ENCODE data around the gene SERPING1. TPM values are rescaled to one million over a fixed set of nuclear protein-coding genes. Genes with fewer than 3 reads are reported as not detected.

The SERPING1 gene
- polyA plus RNA-seq, 1 donor from 2014 or later: 0.22 TPM

DNA sequence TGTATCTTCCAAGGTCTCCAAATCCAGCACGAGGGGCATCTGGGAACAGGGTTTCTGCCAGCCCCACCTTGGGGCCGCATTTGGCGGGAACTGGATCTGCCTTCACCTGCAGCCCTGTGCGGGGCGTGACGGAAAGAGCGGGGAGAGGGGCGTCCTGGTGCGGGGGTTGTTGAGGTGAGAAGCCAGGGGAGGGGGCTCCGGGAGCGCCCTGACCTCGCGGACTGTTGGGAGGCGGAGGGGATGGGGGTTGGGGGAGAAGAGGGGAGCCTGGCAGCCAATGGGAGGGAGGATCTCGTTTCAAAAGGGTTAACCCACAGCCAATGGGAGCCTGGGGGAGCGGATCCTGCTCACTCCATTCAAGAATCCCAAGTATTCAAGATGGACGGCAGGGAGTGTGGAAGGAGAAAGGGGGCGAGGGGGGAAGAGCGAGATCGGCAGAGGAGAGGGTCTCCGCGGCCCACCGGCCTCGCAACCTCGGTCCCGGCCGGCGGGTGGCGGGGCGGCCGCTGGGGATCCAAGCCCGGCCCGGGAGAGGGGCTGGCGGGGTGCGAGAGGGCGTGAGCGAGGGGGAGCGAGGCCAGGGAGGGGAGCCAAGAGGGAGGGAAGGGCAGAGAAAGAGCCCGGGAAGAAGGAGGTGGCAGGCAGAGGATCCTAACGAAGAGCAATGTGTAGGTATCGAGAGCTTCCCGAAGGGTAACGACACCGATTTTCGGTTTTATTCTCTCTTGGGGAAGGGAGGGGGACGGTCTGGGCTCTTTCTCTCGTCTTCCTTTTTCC is 40.7 kb downstream of the SERPING1 start:
- peak; percentile 25 for TF ChIP-seq EP300 (conservative IDR thresholded peaks at IDR 0.05; ENCODE audit: poor library complexity, severe bottlenecking)
- no peak for TF ChIP-seq RAD21 (conservative IDR thresholded peaks at IDR 0.05)
- TF ChIP-seq MXI1 (conservative IDR thresholded peaks at IDR 0.05; ENCODE audit: poor library complexity, severe bottlenecking): no peak
- no peak for TF ChIP-seq CTCF (IDR thresholded peaks at IDR 0.05; ENCODE audit: poor library complexity, severe bottlenecking)
- no peak for TF ChIP-seq EZH2 (IDR thresholded peaks at IDR 0.05; ENCODE audit: borderline replicate concordance, insufficient read depth, low read length, poor library complexity, severe bottlenecking)
- TF ChIP-seq TAF1 (IDR thresholded peaks at IDR 0.05; ENCODE audit: low read depth): peak; percentile 89
- TF ChIP-seq POLR2AphosphoS5 (IDR thresholded peaks at IDR 0.05): peak; percentile 97
- TF ChIP-seq SMC3 (conservative IDR thresholded peaks at IDR 0.05; ENCODE audit: poor library complexity): no peak
- TF ChIP-seq REST (IDR thresholded peaks at IDR 0.05; ENCODE audit: borderline replicate concordance): peak; percentile 97
- Histone ChIP-seq H3K4me2 (ENCODE audit: low read length) (peak overlapping the region; percentile 32), H3K27me3 (ENCODE audit: insufficient read depth, low read depth, low read length) (no peaks in the 10 kb centered on the region), H3K9me2 (ENCODE audit: insufficient read depth, low read length) (no peaks in the 10 kb centered on the region), H3K4me3 (ENCODE audit: low read length) (peak overlapping the region; percentile 96), H3F3A (ENCODE audit: insufficient read depth, low read length, poor library complexity, severe bottlenecking) (no peaks in the 10 kb centered on the region), H3K79me2 (replicated peaks; ENCODE audit: insufficient read depth, low read length) (peaks cover 36% of the 10 kb centered on the region), H2AFZ (ENCODE audit: low read depth, low read length) (peak overlapping the region; percentile 57), H4K20me1 (ENCODE audit: insufficient read depth) (no peaks in the 10 kb centered on the region), H3K27ac (ENCODE audit: low read length) (peak overlapping the region; percentile 92), H3K36me3 (ENCODE audit: insufficient read depth, low read length) (no peaks in the 10 kb centered on the region), H3K9ac (ENCODE audit: low read length) (peak overlapping the region; percentile 96), H3K9me3 (ENCODE audit: low read length) (no peaks in the 10 kb centered on the region)

DNA sequence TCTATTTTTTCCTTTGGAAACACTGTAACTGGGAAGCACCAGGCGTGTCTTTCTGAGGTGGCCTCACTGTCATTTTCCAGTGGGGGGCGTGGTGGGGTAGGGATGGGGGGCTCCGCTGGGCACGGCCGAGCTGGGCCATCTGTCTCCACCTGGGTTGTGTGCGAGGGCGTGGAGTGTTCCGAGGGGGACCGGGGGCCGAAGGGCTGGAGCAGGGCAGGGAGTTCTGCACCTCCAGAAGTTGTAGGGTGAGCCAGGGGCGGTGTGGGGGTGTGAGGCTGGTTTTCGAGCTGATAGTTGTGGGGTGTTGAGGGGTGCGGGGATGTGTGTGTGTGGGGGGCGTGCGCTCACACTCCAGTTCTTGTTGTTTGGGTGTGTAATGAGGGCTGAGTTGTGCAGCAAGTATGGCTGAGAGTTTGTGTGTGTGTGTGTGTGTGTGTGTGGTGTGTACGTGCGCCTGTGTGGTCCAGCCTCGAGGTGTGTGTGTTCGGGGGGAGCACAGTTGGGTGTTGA is 41.4 kb downstream of the SERPING1 start:
- H2AFZ ChIP-seq (ENCODE audit: low read depth, low read length): peak overlapping the region; percentile 56
- H3F3A ChIP-seq (ENCODE audit: insufficient read depth, low read length, poor library complexity, severe bottlenecking): no peaks in the 10 kb centered on the region
- peak overlapping the region; percentile 96 for H3K9ac ChIP-seq (ENCODE audit: low read length)
- no peaks in the 10 kb centered on the region for H3K36me3 ChIP-seq (ENCODE audit: insufficient read depth, low read length)
- TF ChIP-seq POLR2AphosphoS5 (IDR thresholded peaks at IDR 0.05) (peak; percentile 40), REST (IDR thresholded peaks at IDR 0.05; ENCODE audit: borderline replicate concordance) (no peak)
- H3K9me2 ChIP-seq (ENCODE audit: insufficient read depth, low read length): no peaks in the 10 kb centered on the region
- H3K79me2 ChIP-seq (replicated peaks; ENCODE audit: insufficient read depth, low read length): peaks cover 36% of the 10 kb centered on the region
- no peaks in the 10 kb centered on the region for H3K9me3 ChIP-seq (ENCODE audit: low read length)
- H3K27ac ChIP-seq (ENCODE audit: low read length): peak overlapping the region; percentile 92
- peak overlapping the region; percentile 71 for H3K4me2 ChIP-seq (ENCODE audit: low read length)
- H3K27me3 ChIP-seq (ENCODE audit: insufficient read depth, low read depth, low read length): no peaks in the 10 kb centered on the region
- peak overlapping the region; percentile 96 for H3K4me3 ChIP-seq (ENCODE audit: low read length)
- H4K20me1 ChIP-seq (ENCODE audit: insufficient read depth): no peaks in the 10 kb centered on the region
